ENCODE measurements around the gene ZMPSTE24.
A peak's percentile ranks its signal among the peaks of the same experiment; 100 is the strongest.

The ZMPSTE24 gene

GRCh38 chr1:40224040-40224439, 34.0 kb upstream of the ZMPSTE24 start:
- H3K36me3 ChIP-seq (ENCODE audit: low read depth), result peaks cover 36% of the 10 kb centered on the region
- H3K27ac ChIP-seq (ENCODE audit: poor library complexity, severe bottlenecking), result no peak overlapping the region

GRCh38 chr1:40226192-40226591, 31.8 kb upstream of the ZMPSTE24 start:
- Histone ChIP-seq H3K27me3 (ENCODE audit: insufficient read depth, poor library complexity, severe bottlenecking) (no peaks in the 10 kb centered on the region), H3K27ac (ENCODE audit: poor library complexity, severe bottlenecking) (no peak overlapping the region), H3K9me3 (ENCODE audit: severe bottlenecking) (no peaks in the 10 kb centered on the region), H3K4me3 (ENCODE audit: severe bottlenecking) (no peak overlapping the region), H3K4me1 (ENCODE audit: insufficient read depth, poor library complexity, severe bottlenecking) (no peaks in the 10 kb centered on the region), H3K36me3 (ENCODE audit: low read depth) (peaks cover 51% of the 10 kb centered on the region)
- no peak for TF ChIP-seq CTCF (IDR thresholded peaks at IDR 0.05; ENCODE audit: poor library complexity, severe bottlenecking)
- ATAC-seq (ENCODE audit: low read depth) (no peak), DNase-seq (ENCODE audit: low spot score) (no peak)

More at GRCh38 chr1:40224040-40224439, 34.0 kb upstream of the ZMPSTE24 start:
- no peak overlapping the region for H3K4me3 ChIP-seq (ENCODE audit: severe bottlenecking)
- no peak for DNase-seq (ENCODE audit: low spot score)
- no peaks in the 10 kb centered on the region for H3K4me1 ChIP-seq (ENCODE audit: insufficient read depth, poor library complexity, severe bottlenecking)
- H3K9me3 ChIP-seq (ENCODE audit: severe bottlenecking), result no peaks in the 10 kb centered on the region
- TF ChIP-seq CTCF (IDR thresholded peaks at IDR 0.05; ENCODE audit: poor library complexity, severe bottlenecking), result no peak
- no peaks in the 10 kb centered on the region for H3K27me3 ChIP-seq (ENCODE audit: insufficient read depth, poor library complexity, severe bottlenecking)
- no peak for ATAC-seq (ENCODE audit: low read depth)

GRCh38 chr1:40232444-40232843, 25.6 kb upstream of the ZMPSTE24 start:
- Histone ChIP-seq H3K27me3 (ENCODE audit: insufficient read depth, poor library complexity, severe bottlenecking) (no peaks in the 10 kb centered on the region), H3K4me3 (ENCODE audit: severe bottlenecking) (no peak overlapping the region), H3K4me1 (ENCODE audit: insufficient read depth, poor library complexity, severe bottlenecking) (no peaks in the 10 kb centered on the region), H3K9me3 (ENCODE audit: severe bottlenecking) (no peaks in the 10 kb centered on the region), H3K27ac (ENCODE audit: poor library complexity, severe bottlenecking) (no peak overlapping the region), H3K36me3 (ENCODE audit: low read depth) (peaks cover 71% of the 10 kb centered on the region)
- no peak for TF ChIP-seq CTCF (IDR thresholded peaks at IDR 0.05; ENCODE audit: poor library complexity, severe bottlenecking)
- ATAC-seq (ENCODE audit: low read depth) (no peak), DNase-seq (ENCODE audit: low spot score) (no peak)

- Histone ChIP-seq H3K4me1 (ENCODE audit: insufficient read depth, poor library complexity, severe bottlenecking) (peaks cover 10% of the 10 kb centered on the region), H3K4me3 (ENCODE audit: severe bottlenecking) (no peak overlapping the region), H3K9me3 (ENCODE audit: severe bottlenecking) (peaks cover 2% of the 10 kb centered on the region), H3K27ac (ENCODE audit: poor library complexity, severe bottlenecking) (peak overlapping the region; percentile 89), H3K27me3 (ENCODE audit: insufficient read depth, poor library complexity, severe bottlenecking) (no peaks in the 10 kb centered on the region), H3K36me3 (ENCODE audit: low read depth) (peaks cover 49% of the 10 kb centered on the region)
- ATAC-seq (ENCODE audit: low read depth) (no peak), DNase-seq (ENCODE audit: low spot score) (no peak)
- no peak for TF ChIP-seq CTCF (IDR thresholded peaks at IDR 0.05; ENCODE audit: poor library complexity, severe bottlenecking)
Observed at GRCh38 chr1:40239626-40240025, 18.4 kb upstream of the ZMPSTE24 start.

GRCh38 chr1:40240390-40240789, 17.6 kb upstream of the ZMPSTE24 start:
- no peak for TF ChIP-seq CTCF (IDR thresholded peaks at IDR 0.05; ENCODE audit: poor library complexity, severe bottlenecking)
- H3K4me1 ChIP-seq (ENCODE audit: insufficient read depth, poor library complexity, severe bottlenecking), result peaks cover 15% of the 10 kb centered on the region
- peaks cover 2% of the 10 kb centered on the region for H3K9me3 ChIP-seq (ENCODE audit: severe bottlenecking)
- no peak for DNase-seq (ENCODE audit: low spot score)
- H3K36me3 ChIP-seq (ENCODE audit: low read depth), result peaks cover 45% of the 10 kb centered on the region
- no peaks in the 10 kb centered on the region for H3K27me3 ChIP-seq (ENCODE audit: insufficient read depth, poor library complexity, severe bottlenecking)
- no peak for ATAC-seq (ENCODE audit: low read depth)
- H3K4me3 ChIP-seq (ENCODE audit: severe bottlenecking), result no peak overlapping the region
- H3K27ac ChIP-seq (ENCODE audit: poor library complexity, severe bottlenecking), result peak overlapping the region; percentile 89
